Keratinocyte (primary cell): ENCODE results near the gene GGT5. TPM values are rescaled to one million over a fixed set of nuclear protein-coding genes. Genes with fewer than 3 reads are reported as not detected.
"Not testable (repeated sequence)": the region's sequence is repeated elsewhere in the genome, so short reads cannot be mapped to it uniquely, and the experiment has no call there.

Experiments
- DNase-seq: peaks from one replicate; pipeline ENCODE4 v3.0.0-alpha.2; 2011; ENCODE audit warnings: low read depth, missing footprints, low spot score
- FAIRE-seq: peaks from 2 replicates; lab custom pipeline; 2011; peaks lifted over from hg19 to GRCh38; lab: Jason Lieb, UNC
- H2AFZ ChIP-seq: 2 replicates; pipeline ENCODE4 v1.6.0; 2012; ENCODE audit warnings: low read length, control low read depth, inconsistent platforms; ENCODE audit not compliant: control insufficient read depth
- H3K27ac ChIP-seq: 2 replicates; pipeline ENCODE4 v1.5.1; 2011; ENCODE audit warnings: low read length; ENCODE audit not compliant: control insufficient read depth, insufficient read depth
- H3K27me3 ChIP-seq: 3 replicates; pipeline ENCODE4 v1.6.0; 2011; ENCODE audit warnings: low read length; ENCODE audit not compliant: control insufficient read depth, insufficient read depth; ENCODE audit errors: extremely low read depth
- H3K36me3 ChIP-seq, 2 experiments: 2 replicates in 1 of 2; 3 replicates in 1 of 2; pipeline ENCODE4 v1.5.1; 2011; ENCODE audit warnings: low read length in 2 of 2, mild to moderate bottlenecking in 1 of 2; ENCODE audit not compliant: control insufficient read depth in 2 of 2, insufficient read depth in 2 of 2; ENCODE audit errors: extremely low read depth in 1 of 2
- H3K4me1 ChIP-seq: 3 replicates; pipeline ENCODE4 v1.5.1; 2011; ENCODE audit warnings: low read length; ENCODE audit not compliant: control insufficient read depth, insufficient read depth; ENCODE audit errors: extremely low read depth
- H3K4me2 ChIP-seq: 3 replicates; pipeline ENCODE4 v1.6.0; 2011; ENCODE audit warnings: low read depth, low read length; ENCODE audit not compliant: control insufficient read depth, insufficient read depth; ENCODE audit errors: extremely low read depth
- H3K4me3 ChIP-seq, 3 experiments: fragments of 200-600 bp in 1 of 3; sonication (generic) in 1 of 3; 2 replicates in 2 of 3; 3 replicates in 1 of 3; pipeline ENCODE4 v1.5.1; 2011 to 2016; ENCODE audit warnings: low read length in 3 of 3, mild to moderate bottlenecking in 3 of 3, control low read depth in 2 of 3, inconsistent platforms in 1 of 3, low read depth in 1 of 3, mixed read lengths in 1 of 3, mixed run types in 1 of 3, moderate library complexity in 1 of 3; ENCODE audit not compliant: control insufficient read depth in 2 of 3, insufficient read depth in 2 of 3; ENCODE audit errors: extremely low read depth in 1 of 3
- H3K79me2 ChIP-seq: 2 replicates; pipeline ENCODE4 v1.6.0; 2012; ENCODE audit warnings: low read length; ENCODE audit not compliant: control insufficient read depth, insufficient read depth
- H3K9ac ChIP-seq: 3 replicates; pipeline ENCODE4 v1.6.0; 2011; ENCODE audit warnings: low read length; ENCODE audit not compliant: control insufficient read depth, insufficient read depth; ENCODE audit errors: extremely low read depth
- H3K9me1 ChIP-seq: 3 replicates; pipeline ENCODE4 v1.6.0; 2011; ENCODE audit warnings: low read length; ENCODE audit not compliant: control insufficient read depth, insufficient read depth; ENCODE audit errors: extremely low read depth
- H3K9me3 ChIP-seq: 2 replicates; pipeline ENCODE4 v1.5.1; 2012; ENCODE audit warnings: low read depth, low read length; ENCODE audit not compliant: control insufficient read depth
- H4K20me1 ChIP-seq: 3 replicates; pipeline ENCODE4 v1.6.0; 2011; ENCODE audit warnings: low read length; ENCODE audit not compliant: control insufficient read depth, insufficient read depth; ENCODE audit errors: extremely low read depth
- CTCF ChIP-seq, 3 experiments: IDR thresholded peaks in 1 of 3; conservative IDR thresholded peaks in 1 of 3; optimal IDR thresholded peaks in 1 of 3; 2 replicates in 2 of 3; 3 replicates in 1 of 3; pipeline versions ENCODE3 to v1.5.1; 2011; ENCODE audit warnings: low read length in 3 of 3, mild to moderate bottlenecking in 3 of 3, moderate library complexity in 2 of 3, control low read depth in 1 of 3, inconsistent platforms in 1 of 3; ENCODE audit not compliant: insufficient read depth in 2 of 3; ENCODE audit errors: extremely low read depth in 1 of 3
- EZH2 ChIP-seq: IDR thresholded peaks from one replicate; pipeline ENCODE4 v1.6.1; 2012; ENCODE audit warnings: inconsistent platforms, mild to moderate bottlenecking, low read length, moderate library complexity
- dilution Hi-C: fragments of 300-500 bp; cut with MboI; formaldehyde crosslinking; loops from one replicate; pipeline ENCODE4 v1.7.0; 2020; ENCODE audit warnings: low sequenced_read_pairs; ENCODE audit not compliant: extremely low pct_ligation_motif_present
- polyA plus RNA-seq, 5 experiments: library from polyadenylated mRNA; depleted of rRNA in 3 of 5; stranded (reverse) in 3 of 5; stranded (forward) in 1 of 5; unstranded in 1 of 5; fragments of >200 nt; gene quantifications; 1 replicate in 1 of 5; 2 replicates in 3 of 5; 3 replicates in 1 of 5; pipeline versions ENCODE4 v1.2.1 to v1.2.3, GENCODE V29; 2011 to 2012; ENCODE audit warnings: missing spikeins in 2 of 5, low read depth in 1 of 5, low replicate concordance in 1 of 5

Gene GGT5
- polyA plus RNA-seq, 1 donor (not counting 4 experiments of a cell fraction or from before 2014, with no cell fraction given) = not detected

GRCh38 chr22:24214467-24215285, 30.2 kb downstream of the GGT5 start:
- no peak overlapping the region for H3K4me2 ChIP-seq
- H3K4me3 ChIP-seq = no peak overlapping the region
- H4K20me1 ChIP-seq = no peaks in the 10 kb centered on the region
- H3K4me1 ChIP-seq = no peaks in the 10 kb centered on the region
- DNase-seq (no peak), FAIRE-seq (no peak)
- H3K27ac ChIP-seq = no peak overlapping the region
- H2AFZ ChIP-seq = no peak overlapping the region
- H3K79me2 ChIP-seq = no peaks in the 10 kb centered on the region
- H3K36me3 ChIP-seq = no peaks in the 10 kb centered on the region
- TF ChIP-seq CTCF (optimal IDR thresholded peaks at IDR 0.05 in 1 of 3, IDR thresholded peaks at IDR 0.05 in 1 of 3, conservative IDR thresholded peaks at IDR 0.05 in 1 of 3; ENCODE audit: extremely low read depth in 1 of 3, insufficient read depth in 2 of 3, low read length in 3 of 3) (no peak), EZH2 (no peak)
- H3K27me3 ChIP-seq = no peaks in the 10 kb centered on the region
- no peaks in the 10 kb centered on the region for H3K9me1 ChIP-seq
- dilution Hi-C loops = no loop called here
- no peak overlapping the region for H3K9ac ChIP-seq
- H3K9me3 ChIP-seq = no peaks in the 10 kb centered on the region

GRCh38 chr22:24213111-24213510, 31.8 kb downstream of the GGT5 start:
- H3K4me1 ChIP-seq, H4K20me1 ChIP-seq, H3K36me3 ChIP-seq, DNase-seq, H3K4me3 ChIP-seq, H3K9me3 ChIP-seq, FAIRE-seq, H2AFZ ChIP-seq, H3K27me3 ChIP-seq, H3K9ac ChIP-seq, H3K79me2 ChIP-seq, H3K4me2 ChIP-seq, dilution Hi-C loops, H3K27ac ChIP-seq, H3K9me1 ChIP-seq: not testable (repeated sequence)

GRCh38 chr22:24211716-24212115, 33.2 kb downstream of the GGT5 start:
- H3K9me3 ChIP-seq, H3K27me3 ChIP-seq, H3K79me2 ChIP-seq, dilution Hi-C loops, H4K20me1 ChIP-seq, H3K27ac ChIP-seq, H3K36me3 ChIP-seq, DNase-seq, H3K9ac ChIP-seq, H3K9me1 ChIP-seq, H3K4me3 ChIP-seq, H2AFZ ChIP-seq, H3K4me2 ChIP-seq, FAIRE-seq: not testable (repeated sequence)
- peaks cover 17% of the 10 kb centered on the region for H3K4me1 ChIP-seq

GRCh38 chr22:24210409-24210808, 34.5 kb downstream of the GGT5 start:
- H3K9me3 ChIP-seq, H3K36me3 ChIP-seq, H3K9me1 ChIP-seq, H3K9ac ChIP-seq, DNase-seq, H3K27me3 ChIP-seq, FAIRE-seq, H3K4me2 ChIP-seq, dilution Hi-C loops, H4K20me1 ChIP-seq, H3K27ac ChIP-seq, H3K4me3 ChIP-seq, H3K79me2 ChIP-seq, H2AFZ ChIP-seq: not testable (repeated sequence)
- peaks cover 20% of the 10 kb centered on the region for H3K4me1 ChIP-seq
